GM12865 (cell line): ENCODE measurements around the gene CLDN5.

Experiments
- DNase-seq: peaks from one replicate; pipeline ENCODE4 v3.0.0; 2010; ENCODE audit warnings: low read depth
- H3K4me3 ChIP-seq: 2 replicates; pipeline ENCODE4 v1.5.1; 2011; ENCODE audit warnings: mild to moderate bottlenecking, low read depth, low read length, control low read depth
- TF ChIP-seq, protein P1 (sequence below): IDR thresholded peaks from 2 replicates; pipeline ENCODE4 v1.5.1; 2011; ENCODE audit warnings: low read length, control low read depth, low read depth, inconsistent platforms; ENCODE audit not compliant: insufficient read depth; ENCODE audit errors: missing control alignments

The CLDN5 gene

DNA sequence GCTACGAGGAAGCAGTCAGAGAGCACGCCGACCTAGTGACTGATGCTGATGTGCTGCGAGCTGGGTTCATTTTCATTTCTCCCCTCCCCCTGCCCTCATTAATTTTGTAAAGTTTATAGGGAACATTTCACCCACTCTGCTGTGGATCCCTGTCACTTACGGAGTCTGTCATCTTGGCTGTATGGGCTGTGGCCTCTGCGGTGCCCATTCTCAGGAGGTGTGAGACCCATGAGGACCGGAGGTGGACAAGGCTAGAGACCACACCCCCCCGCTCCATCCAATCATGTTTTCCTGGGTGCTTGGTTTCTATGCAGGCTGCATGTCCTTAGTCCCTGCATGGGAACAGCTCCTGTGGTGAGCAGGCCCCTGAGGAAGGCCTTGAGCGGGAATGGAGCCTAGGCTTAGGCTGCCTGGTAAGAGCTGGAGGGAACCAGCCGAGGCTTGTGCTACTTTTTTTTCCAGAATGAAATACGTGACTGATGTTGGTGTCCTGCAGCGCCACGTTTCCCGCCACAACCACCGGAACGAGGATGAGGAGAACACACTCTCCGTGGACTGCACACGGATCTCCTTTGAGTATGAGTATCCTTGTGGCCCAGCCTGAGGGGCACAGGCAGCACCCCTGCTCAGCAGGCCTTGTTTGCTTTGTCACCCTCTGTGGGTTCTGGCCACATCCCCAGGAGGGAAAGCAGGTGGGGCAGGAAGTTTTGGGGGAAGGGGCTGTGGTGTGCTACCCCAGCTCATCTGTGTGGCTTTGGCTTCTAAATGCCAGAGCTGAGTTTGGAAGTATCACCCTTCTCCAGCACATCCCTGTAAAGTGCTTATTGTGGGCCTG lies 19.1 kb downstream of the CLDN5 start:
- no peak for DNase-seq
- no peak overlapping the region for H3K4me3 ChIP-seq
- TF ChIP-seq, protein P1, sequence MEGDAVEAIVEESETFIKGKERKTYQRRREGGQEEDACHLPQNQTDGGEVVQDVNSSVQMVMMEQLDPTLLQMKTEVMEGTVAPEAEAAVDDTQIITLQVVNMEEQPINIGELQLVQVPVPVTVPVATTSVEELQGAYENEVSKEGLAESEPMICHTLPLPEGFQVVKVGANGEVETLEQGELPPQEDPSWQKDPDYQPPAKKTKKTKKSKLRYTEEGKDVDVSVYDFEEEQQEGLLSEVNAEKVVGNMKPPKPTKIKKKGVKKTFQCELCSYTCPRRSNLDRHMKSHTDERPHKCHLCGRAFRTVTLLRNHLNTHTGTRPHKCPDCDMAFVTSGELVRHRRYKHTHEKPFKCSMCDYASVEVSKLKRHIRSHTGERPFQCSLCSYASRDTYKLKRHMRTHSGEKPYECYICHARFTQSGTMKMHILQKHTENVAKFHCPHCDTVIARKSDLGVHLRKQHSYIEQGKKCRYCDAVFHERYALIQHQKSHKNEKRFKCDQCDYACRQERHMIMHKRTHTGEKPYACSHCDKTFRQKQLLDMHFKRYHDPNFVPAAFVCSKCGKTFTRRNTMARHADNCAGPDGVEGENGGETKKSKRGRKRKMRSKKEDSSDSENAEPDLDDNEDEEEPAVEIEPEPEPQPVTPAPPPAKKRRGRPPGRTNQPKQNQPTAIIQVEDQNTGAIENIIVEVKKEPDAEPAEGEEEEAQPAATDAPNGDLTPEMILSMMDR, result no peak

DNA sequence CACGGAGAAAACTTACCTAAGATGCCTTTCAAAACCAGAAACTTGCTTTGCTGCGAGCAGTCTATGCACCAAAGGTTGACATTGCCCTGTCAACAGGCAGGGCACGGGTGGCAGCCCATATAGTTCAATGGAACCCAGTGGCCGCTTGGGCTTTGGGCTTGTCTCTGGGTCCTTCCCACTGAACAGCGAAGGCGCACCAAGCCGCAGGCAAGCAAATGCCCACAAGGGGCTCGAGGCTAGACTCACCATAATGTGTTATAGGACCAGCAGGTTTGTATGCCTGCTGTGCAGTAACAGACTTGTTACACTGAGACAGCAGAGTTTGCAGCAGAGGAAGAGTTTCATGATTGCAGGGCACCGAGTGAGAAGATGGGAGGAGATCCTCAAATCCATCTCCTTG lies 20.3 kb downstream of the CLDN5 start:
- no peak overlapping the region for H3K4me3 ChIP-seq
- TF ChIP-seq, protein P1, result no peak

DNA sequence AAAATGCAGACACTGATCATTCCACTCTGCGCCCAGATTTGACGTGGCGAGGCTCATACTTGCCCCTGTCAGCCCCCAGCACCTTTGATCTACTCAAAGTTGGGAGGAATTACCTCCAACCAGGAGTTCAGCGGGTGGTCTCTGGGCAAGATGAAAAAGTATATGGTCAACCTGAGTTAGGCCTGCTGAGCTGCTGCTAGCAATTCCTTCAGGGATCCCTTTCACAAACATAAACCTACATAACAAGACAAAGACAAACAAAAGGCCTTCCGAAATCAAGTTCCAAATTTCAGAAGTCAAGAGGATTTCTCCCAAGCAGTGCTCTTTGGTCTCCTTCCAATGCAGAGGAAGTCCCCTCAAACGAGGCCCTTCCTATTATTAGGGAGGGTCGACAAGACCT lies 20.8 kb downstream of the CLDN5 start:
- TF ChIP-seq, protein P1, result no peak
- no peak overlapping the region for H3K4me3 ChIP-seq
- DNase-seq, result no peak

More for the DNA sequence above, 20.3 kb downstream of the CLDN5 start:
- no peak for DNase-seq

DNA sequence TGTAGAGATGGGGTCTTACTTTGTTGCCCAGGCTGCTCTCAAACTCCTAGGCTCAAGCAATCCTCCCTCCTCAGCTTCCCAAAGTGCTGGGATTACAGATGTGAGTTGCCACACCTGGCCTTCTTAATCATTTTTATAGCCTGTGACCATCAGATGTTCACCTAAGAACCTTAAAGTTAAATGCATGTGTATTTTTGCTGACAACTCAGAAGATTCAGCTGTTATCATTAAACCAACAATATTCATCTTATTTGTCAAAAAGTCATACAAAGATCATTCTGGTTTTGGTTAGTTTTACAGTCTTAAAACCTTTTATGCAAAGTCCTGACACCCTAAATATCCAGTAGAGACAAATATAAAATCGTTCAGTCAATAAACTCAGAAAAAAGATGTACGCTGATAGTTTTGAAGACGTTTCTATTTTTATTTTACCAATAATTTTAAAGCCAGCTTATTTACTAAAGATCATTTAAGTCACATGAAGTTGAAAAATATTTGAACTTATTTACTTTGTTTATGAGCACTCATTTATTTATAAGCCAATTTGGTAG lies 22.2 kb downstream of the CLDN5 start:
- H3K4me3 ChIP-seq, result no peak overlapping the region
- TF ChIP-seq, protein P1, result no peak
- no peak for DNase-seq

DNA sequence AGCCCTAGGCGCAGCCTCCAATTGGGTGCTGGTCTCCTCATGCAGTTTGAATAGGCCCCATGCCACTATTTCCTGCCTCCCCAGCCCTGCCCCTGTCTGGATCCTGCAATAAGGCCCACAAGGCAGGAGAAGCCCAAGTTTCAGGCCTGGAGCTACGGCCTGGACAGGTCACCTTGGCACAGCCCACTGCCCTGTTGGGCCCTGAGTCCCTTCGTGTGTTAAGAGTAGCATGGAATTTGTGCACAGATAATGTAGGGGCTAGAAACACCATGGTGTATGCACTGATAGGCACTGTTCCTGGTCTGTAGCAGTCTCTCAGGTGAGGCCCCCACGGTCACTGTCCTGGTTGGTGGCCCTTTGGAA lies 24.3 kb downstream of the CLDN5 start:
- H3K4me3 ChIP-seq, result no peak overlapping the region
- no peak for DNase-seq
- TF ChIP-seq, protein P1, result no peak

DNA sequence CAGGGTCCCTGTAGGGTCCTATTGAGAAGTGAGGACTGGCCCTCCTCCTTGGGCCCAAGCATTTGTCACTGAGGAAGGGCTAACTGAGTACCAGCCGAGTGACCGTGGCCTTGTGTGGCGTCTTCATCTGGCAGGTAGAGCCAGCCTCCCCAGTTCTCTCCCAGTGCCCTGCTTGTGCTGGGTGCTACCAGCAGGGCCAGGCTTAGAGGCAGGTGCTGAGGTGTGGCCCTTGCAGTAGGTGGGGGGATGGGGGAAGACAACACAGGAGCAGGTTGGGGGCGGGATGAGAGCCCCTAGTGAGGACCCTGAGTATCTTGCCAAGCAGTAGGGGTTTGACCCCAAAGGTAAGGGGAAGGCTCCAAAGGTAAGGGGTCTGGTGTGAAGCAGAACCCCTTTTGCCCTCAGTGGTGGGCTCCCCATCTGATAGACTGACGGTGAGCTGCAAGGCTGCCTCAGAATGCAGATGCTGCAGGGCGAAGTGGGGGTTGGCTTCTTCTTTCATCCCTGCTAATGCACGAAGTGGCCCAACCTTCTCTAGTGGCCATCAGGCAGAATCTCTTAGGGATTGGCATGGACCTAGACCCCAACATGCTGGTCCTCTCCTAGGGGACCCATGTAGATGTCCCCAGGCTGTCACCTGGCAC lies 24.9 kb downstream of the CLDN5 start:
- DNase-seq, result no peak
- H3K4me3 ChIP-seq, result no peak overlapping the region
- TF ChIP-seq, protein P1, result no peak

DNA sequence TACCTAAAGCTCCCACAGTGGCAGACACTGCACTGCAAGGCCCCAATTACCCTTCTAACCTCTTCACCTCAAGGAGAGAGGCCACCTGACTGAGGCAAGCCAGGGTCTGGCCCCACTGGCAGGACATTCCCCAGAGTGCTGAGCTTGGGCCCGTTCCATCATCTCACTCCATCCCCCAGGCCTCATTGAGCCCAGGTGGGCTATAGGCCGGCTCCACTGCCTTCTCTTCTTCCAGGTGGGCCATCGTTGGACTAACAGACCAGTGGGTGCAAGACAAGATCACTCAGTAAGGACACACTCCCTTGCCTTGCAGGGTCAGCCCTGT lies 25.4 kb downstream of the CLDN5 start:
- DNase-seq, result no peak
- TF ChIP-seq, protein P1, result no peak

More for the DNA sequence above, 25.4 kb downstream of the CLDN5 start:
- H3K4me3 ChIP-seq, result no peak overlapping the region
